CD4-positive, alpha-beta memory T cell (primary cell): ENCODE data around the gene TRAPPC10. TPM values are rescaled to one million over a fixed set of nuclear protein-coding genes. Genes with fewer than 3 reads are reported as not detected.

ENCODE experiments used
- CTCF ChIA-PET: fragments of 350-600 bp; sonication (Branson Sonifier 250); formaldehyde crosslinking; loops from one replicate; lab custom pipeline; 2021; ENCODE audit warnings: inconsistent platforms; ENCODE audit not compliant: partially characterized antibody; lab: Charles Lee
- POLR2A ChIA-PET: fragments of 350-600 bp; sonication (Branson Sonifier 250); formaldehyde crosslinking; loops from one replicate; lab custom pipeline; 2021; ENCODE audit not compliant: partially characterized antibody; lab: Charles Lee
- DNase-seq, 5 donors: peaks; one replicate each; pipeline versions ENCODE4 v3.0.0 to v3.0.0-alpha.2; 2020 to 2022; ENCODE audit warnings: mixed read lengths in 1 of 5
- H3K27ac ChIP-seq: one replicate; pipeline ENCODE4 v1.7.0; 2013; ENCODE audit warnings: low read depth, low read length
- H3K27me3 ChIP-seq: 2 replicates; pipeline ENCODE4 v1.7.0; 2013; ENCODE audit warnings: mild to moderate bottlenecking, low read length, moderate library complexity; ENCODE audit not compliant: insufficient read depth
- H3K36me3 ChIP-seq: 2 replicates; pipeline ENCODE4 v1.7.0; 2013; ENCODE audit warnings: mild to moderate bottlenecking, low read length, moderate library complexity; ENCODE audit not compliant: insufficient read depth
- H3K4me1 ChIP-seq: 2 replicates; pipeline ENCODE4 v1.7.0; 2013; ENCODE audit warnings: mild to moderate bottlenecking, low read length, moderate library complexity; ENCODE audit not compliant: insufficient read depth
- H3K4me3 ChIP-seq, 2 donors: one replicate each; pipeline ENCODE4 v1.7.0; 2013; ENCODE audit warnings: low read length in 2 of 2, mild to moderate bottlenecking in 1 of 2
- H3K9me3 ChIP-seq, 2 donors: one replicate each; pipeline ENCODE4 v1.7.0; 2013; ENCODE audit warnings: low read length in 2 of 2, control low read depth in 1 of 2; ENCODE audit not compliant: control insufficient read depth in 1 of 2
- H3K27ac Mint-ChIP-seq, 7 donors: one replicate each; pipeline ENCODE4 v1.8.0; 2020 to 2021; ENCODE audit warnings: mixed read lengths in 7 of 7, mild to moderate bottlenecking in 6 of 7, inconsistent platforms in 3 of 7, moderate library complexity in 3 of 7
- H3K27me3 Mint-ChIP-seq, 2 donors: one replicate each; pipeline ENCODE4 v1.8.0; 2020 to 2021; ENCODE audit warnings: mixed read lengths in 2 of 2
- H3K36me3 Mint-ChIP-seq, 2 donors: one replicate each; pipeline ENCODE4 v1.8.0; 2020 to 2021; ENCODE audit warnings: mixed read lengths in 2 of 2, inconsistent platforms in 1 of 2, mild to moderate bottlenecking in 1 of 2
- H3K4me1 Mint-ChIP-seq, 4 donors: one replicate each; pipeline ENCODE4 v1.8.0; 2020 to 2021; ENCODE audit warnings: mixed read lengths in 4 of 4, mild to moderate bottlenecking in 1 of 4
- H3K4me3 Mint-ChIP-seq, 8 donors: one replicate each; pipeline ENCODE4 v1.8.0; 2020 to 2021; ENCODE audit warnings: mixed read lengths in 8 of 8, mild to moderate bottlenecking in 7 of 8, moderate library complexity in 6 of 8, inconsistent platforms in 3 of 8
- H3K9me3 Mint-ChIP-seq, 8 donors: one replicate each; pipeline ENCODE4 v1.8.0; 2020 to 2021; ENCODE audit warnings: mixed read lengths in 8 of 8, mild to moderate bottlenecking in 5 of 8, inconsistent platforms in 3 of 8, moderate library complexity in 1 of 8
- intact Hi-C: fragments of 100-400 bp; cut with micrococcal nuclease; formaldehyde crosslinking; loops from one replicate; pipeline ENCODE4 v1.15.1; 2023
- polyA plus RNA-seq, 2 donors: library from polyadenylated mRNA; unstranded; fragments of 300-500 nt; fragmentation: Illumina TruSeq; gene quantifications; one replicate each; pipeline ENCODE4 v1.2.3, GENCODE V29; 2021
- total RNA-seq, 2 experiments: library from RNA; stranded (reverse); gene quantifications; one replicate each; pipeline ENCODE4 v1.2.3, GENCODE V29; 2021

The TRAPPC10 gene
- total and polyA plus RNA-seq, 4 experiments from 2014 or later, result 17.7 to 95.5 (median 67.2) TPM

- intact Hi-C loops, result no loop called here
- DNase-seq, result no peak
- no peak overlapping the region for H3K4me3 ChIP-seq
- Mint-ChIP-seq H3K36me3 (no peaks in the 10 kb centered on the region), H3K27me3 (peaks cover 2 to 5% of the 10 kb centered on the region in 2 donors), H3K4me3 (no peak overlapping the region), H3K27ac (no peak overlapping the region), H3K4me1 (no peaks in the 10 kb centered on the region), H3K9me3 (peaks cover 0 to 2% (median 0%) of the 10 kb centered on the region in 8 donors)
- CTCF ChIA-PET, result no interaction called here
- H3K36me3 ChIP-seq, result no peaks in the 10 kb centered on the region
- H3K9me3 ChIP-seq, result no peaks in the 10 kb centered on the region
- no peaks in the 10 kb centered on the region for H3K27me3 ChIP-seq
- no peak overlapping the region for H3K27ac ChIP-seq
- POLR2A ChIA-PET, result no interaction called here
- no peaks in the 10 kb centered on the region for H3K4me1 ChIP-seq
Observed at GRCh38 chr21:43994646-43995045, 17.5 kb upstream of the TRAPPC10 start.

GRCh38 chr21:43995521-43996105, 16.5 kb upstream of the TRAPPC10 start:
- no peak for DNase-seq
- no peaks in the 10 kb centered on the region for H3K36me3 Mint-ChIP-seq
- Histone ChIP-seq H3K4me1 (no peaks in the 10 kb centered on the region), H3K36me3 (no peaks in the 10 kb centered on the region), H3K27me3 (no peaks in the 10 kb centered on the region), H3K4me3 (no peak overlapping the region), H3K27ac (no peak overlapping the region), H3K9me3 (no peaks in the 10 kb centered on the region)
- ChIA-PET POLR2A (no interaction called here), CTCF (no interaction called here)
- intact Hi-C loops, result no loop called here
- H3K4me1 Mint-ChIP-seq, result no peaks in the 10 kb centered on the region
- H3K27ac Mint-ChIP-seq, result no peak overlapping the region
- H3K27me3 Mint-ChIP-seq, result peaks cover 2 to 5% of the 10 kb centered on the region in 2 donors
- no peak overlapping the region for H3K4me3 Mint-ChIP-seq
- H3K9me3 Mint-ChIP-seq, result peaks cover 0 to 2% (median 0%) of the 10 kb centered on the region in 8 donors

GRCh38 chr21:43997766-43998742, 14.1 kb upstream of the TRAPPC10 start:
- no peaks in the 10 kb centered on the region for H3K9me3 ChIP-seq
- no peak overlapping the region for H3K4me3 Mint-ChIP-seq

GRCh38 chr21:44000360-44000759, 11.7 kb upstream of the TRAPPC10 start:
- Mint-ChIP-seq H3K4me1 (no peaks in the 10 kb centered on the region), H3K27ac (no peak overlapping the region), H3K4me3 (no peak overlapping the region), H3K9me3 (peaks cover 0 to 2% (median 0%) of the 10 kb centered on the region in 8 donors), H3K36me3 (no peaks in the 10 kb centered on the region), H3K27me3 (peaks cover 2 to 4% of the 10 kb centered on the region in 2 donors)
- no peaks in the 10 kb centered on the region for H3K36me3 ChIP-seq
- no peaks in the 10 kb centered on the region for H3K4me1 ChIP-seq
- intact Hi-C loops, result no loop called here
- no peak for DNase-seq
- H3K9me3 ChIP-seq, result no peaks in the 10 kb centered on the region
- no peak overlapping the region for H3K4me3 ChIP-seq
- H3K27ac ChIP-seq, result no peak overlapping the region
- no peaks in the 10 kb centered on the region for H3K27me3 ChIP-seq
- CTCF ChIA-PET, result no interaction called here
- POLR2A ChIA-PET, result no interaction called here

More at GRCh38 chr21:43997766-43998742, 14.1 kb upstream of the TRAPPC10 start:
- H3K27me3 Mint-ChIP-seq, result peaks cover 2 to 5% of the 10 kb centered on the region in 2 donors
- Histone ChIP-seq H3K36me3 (no peaks in the 10 kb centered on the region), H3K4me3 (no peak overlapping the region), H3K27me3 (no peaks in the 10 kb centered on the region), H3K27ac (no peak overlapping the region), H3K4me1 (no peaks in the 10 kb centered on the region)
- H3K9me3 Mint-ChIP-seq, result peaks cover 0 to 2% (median 0%) of the 10 kb centered on the region in 8 donors
- ChIA-PET POLR2A (interaction anchor here (0.9 kb wide), 1 partner anchor 14 kb away, joined by 3 read pairs; the partner anchor contains the start of gene TRAPPC10), CTCF (no interaction called here)
- H3K27ac Mint-ChIP-seq, result peak overlapping the region in 1 of 7 donors; percentile 48
- H3K36me3 Mint-ChIP-seq, result no peaks in the 10 kb centered on the region
- intact Hi-C loops, result no loop called here
- no peaks in the 10 kb centered on the region for H3K4me1 Mint-ChIP-seq
- no peak for DNase-seq

- POLR2A ChIA-PET, result interaction anchor here (1.7 kb wide), 1 partner anchor 10 kb away, joined by 3 read pairs; the partner anchor contains the start of gene TRAPPC10
- no peaks in the 10 kb centered on the region for H3K27me3 Mint-ChIP-seq
- intact Hi-C loops, result no loop called here
Observed at GRCh38 chr21:44002511-44002910, 9.6 kb upstream of the TRAPPC10 start.

GRCh38 chr21:44003307-44003966, 8.7 kb upstream of the TRAPPC10 start:
- POLR2A ChIA-PET, result interaction anchor here (1.7 kb wide), 1 partner anchor 9 kb away, joined by 3 read pairs; the partner anchor contains the start of gene TRAPPC10
- Histone ChIP-seq H3K4me3 (no peak overlapping the region), H3K4me1 (no peaks in the 10 kb centered on the region)

More at GRCh38 chr21:44002511-44002910, 9.6 kb upstream of the TRAPPC10 start:
- Histone ChIP-seq H3K9me3 (no peaks in the 10 kb centered on the region), H3K27ac (no peak overlapping the region), H3K36me3 (no peaks in the 10 kb centered on the region), H3K4me3 (no peak overlapping the region), H3K27me3 (no peaks in the 10 kb centered on the region), H3K4me1 (no peaks in the 10 kb centered on the region)
- no peak for DNase-seq
- Mint-ChIP-seq H3K27ac (no peak overlapping the region), H3K9me3 (no peaks in the 10 kb centered on the region), H3K36me3 (no peaks in the 10 kb centered on the region), H3K4me3 (no peak overlapping the region), H3K4me1 (no peaks in the 10 kb centered on the region)
- CTCF ChIA-PET, result no interaction called here

GRCh38 chr21:44005071-44005470, 7.0 kb upstream of the TRAPPC10 start:
- H3K27ac Mint-ChIP-seq, result peak overlapping the region in 1 of 7 donors; percentile 12
- H3K36me3 ChIP-seq, result no peaks in the 10 kb centered on the region
- H3K27ac ChIP-seq, result no peak overlapping the region
- no peaks in the 10 kb centered on the region for H3K9me3 Mint-ChIP-seq
- H3K4me3 ChIP-seq, result no peak overlapping the region
- H3K4me1 Mint-ChIP-seq, result peaks cover 1 to 3% (median 2%) of the 10 kb centered on the region in 4 donors
- no peak overlapping the region for H3K4me3 Mint-ChIP-seq
- intact Hi-C loops, result no loop called here
- ChIA-PET CTCF (no interaction called here), POLR2A (no interaction called here)
- H3K4me1 ChIP-seq, result no peaks in the 10 kb centered on the region
- H3K27me3 ChIP-seq, result no peaks in the 10 kb centered on the region
- H3K9me3 ChIP-seq, result no peaks in the 10 kb centered on the region
- no peaks in the 10 kb centered on the region for H3K36me3 Mint-ChIP-seq
- no peaks in the 10 kb centered on the region for H3K27me3 Mint-ChIP-seq
- no peak for DNase-seq

More at GRCh38 chr21:44003307-44003966, 8.7 kb upstream of the TRAPPC10 start:
- intact Hi-C loops, result no loop called here
- H3K4me3 Mint-ChIP-seq, result no peak overlapping the region
- Histone ChIP-seq H3K27ac (no peak overlapping the region), H3K9me3 (no peaks in the 10 kb centered on the region), H3K36me3 (no peaks in the 10 kb centered on the region), H3K27me3 (no peaks in the 10 kb centered on the region)
- no peaks in the 10 kb centered on the region for H3K27me3 Mint-ChIP-seq
- CTCF ChIA-PET, result no interaction called here
- H3K9me3 Mint-ChIP-seq, result no peaks in the 10 kb centered on the region
- no peak overlapping the region for H3K27ac Mint-ChIP-seq
- DNase-seq, result no peak
- no peaks in the 10 kb centered on the region for H3K36me3 Mint-ChIP-seq
- H3K4me1 Mint-ChIP-seq, result no peaks in the 10 kb centered on the region
